G401 (cell line): ENCODE measurements around the gene IGF2. TPM values are rescaled to one million over a fixed set of nuclear protein-coding genes. Genes with fewer than 3 reads are reported as not detected.
"Not testable (repeated sequence)": the region's sequence is repeated elsewhere in the genome, so short reads cannot be mapped to it uniquely, and the experiment has no call there.

Experiments used
- DNase-seq: peaks from one replicate; pipeline ENCODE4 v3.0.0-alpha.2; 2015; ENCODE audit warnings: low spot score
- in situ Hi-C: cut with HindIII; loops from 2 replicates; pipeline ENCODE4 v1.10.0; 2016; ENCODE audit warnings: low sequenced_read_pairs, mixed read lengths
- total RNA-seq: library from RNA; depleted of rRNA; stranded (reverse); fragments of >200 nt; shearing (Covaris generic); gene quantifications from 2 replicates; pipeline ENCODE4 v1.2.3, GENCODE V29; 2014

The IGF2 gene
- total RNA-seq, 1 experiment from 2014 or later = not detected

DNA sequence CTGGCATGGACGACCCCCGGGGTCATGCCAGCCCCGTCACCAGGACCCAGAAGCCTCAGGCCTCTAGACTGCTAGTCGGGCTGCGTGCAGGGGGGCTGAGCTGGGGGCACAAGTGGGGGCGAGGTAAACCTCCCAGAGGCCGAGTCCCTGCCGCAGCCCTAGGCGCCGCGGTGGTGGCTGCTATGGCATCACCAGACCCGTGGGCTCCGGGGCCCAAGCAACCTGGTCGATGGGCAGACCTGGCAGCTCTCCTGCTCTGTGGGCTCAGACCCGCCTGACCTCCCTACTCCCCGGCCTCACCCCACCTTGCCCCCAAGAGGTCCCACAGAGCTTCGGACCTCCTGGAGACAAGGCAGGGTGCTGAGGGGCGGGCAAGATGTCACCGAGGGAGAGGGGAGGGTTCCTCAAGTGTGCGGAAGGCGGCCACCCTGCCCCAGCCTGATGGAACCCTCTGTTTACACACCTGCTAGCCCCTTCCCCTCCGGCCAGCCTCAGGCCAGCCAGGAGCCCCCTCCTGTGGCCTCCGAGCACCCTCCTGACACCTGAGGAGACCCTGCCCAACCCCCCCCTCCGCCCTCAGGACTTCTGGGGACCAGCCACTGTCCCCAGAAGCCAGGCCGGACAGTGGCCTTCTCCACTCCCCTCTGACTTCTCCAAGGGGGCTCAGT lies 9.4 kb downstream of the IGF2 start:
- no peak for DNase-seq
- in situ Hi-C loops = no loop called here

DNA sequence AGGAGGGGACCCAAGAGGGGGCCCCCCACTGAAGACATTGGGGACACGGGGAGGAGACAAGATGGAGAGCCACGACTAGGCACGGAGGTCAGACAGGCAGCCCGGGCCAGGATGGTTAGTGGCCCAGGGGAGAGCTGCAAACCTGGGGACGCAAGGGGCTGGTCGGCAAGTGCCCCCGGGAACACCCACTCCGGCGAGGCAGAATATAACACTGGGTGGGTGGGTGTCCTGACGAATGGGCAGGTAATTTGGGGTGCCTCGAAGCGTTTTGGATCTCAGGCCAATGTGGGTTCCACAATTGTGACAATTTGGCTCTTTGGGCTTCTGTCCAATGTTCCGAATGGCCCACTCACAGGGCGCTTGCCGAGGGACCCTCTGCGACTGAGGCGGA lies 9.9 kb downstream of the IGF2 start:
- in situ Hi-C loops = no loop called here
- no peak for DNase-seq

DNA sequence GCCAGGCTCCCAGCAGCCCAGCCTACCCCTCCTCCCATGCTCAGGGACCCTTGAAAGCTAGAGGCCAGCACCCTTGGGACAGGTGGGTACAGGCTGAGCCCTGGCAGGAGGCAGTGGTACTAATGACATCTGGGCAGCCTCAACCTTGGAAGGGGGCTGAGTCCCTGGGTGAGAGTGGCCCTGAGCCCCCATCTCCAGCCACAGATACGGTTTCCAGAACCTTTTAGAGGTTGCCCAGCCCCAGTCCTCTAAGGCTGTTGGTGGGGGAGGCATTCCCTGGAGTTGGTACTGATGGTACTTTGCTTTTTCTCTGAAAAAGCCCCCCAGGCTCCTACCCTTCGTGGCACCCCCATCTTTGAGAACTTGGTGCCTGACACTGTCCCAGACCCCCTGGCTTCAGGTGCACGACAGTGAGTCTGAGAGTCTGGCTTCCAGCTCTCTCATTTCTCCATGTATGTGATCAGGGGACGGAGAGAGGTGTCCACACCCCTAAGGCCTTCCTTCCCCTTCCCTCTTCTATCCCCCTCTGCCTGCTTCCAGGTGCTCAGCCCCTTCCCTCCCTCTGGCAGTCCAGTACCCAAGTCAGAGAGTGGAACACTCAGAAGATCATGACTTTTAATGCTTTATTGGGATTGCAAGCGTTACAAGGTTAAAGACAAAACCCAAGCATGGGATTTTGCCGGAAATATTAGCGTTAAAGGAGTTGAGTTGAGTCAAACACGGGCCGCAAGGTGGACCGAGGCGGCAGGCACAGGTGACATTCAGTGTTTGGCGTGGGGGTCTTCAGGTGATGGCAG lies 10.5 kb downstream of the IGF2 start:
- DNase-seq = no peak
- in situ Hi-C loops = no loop called here

DNA sequence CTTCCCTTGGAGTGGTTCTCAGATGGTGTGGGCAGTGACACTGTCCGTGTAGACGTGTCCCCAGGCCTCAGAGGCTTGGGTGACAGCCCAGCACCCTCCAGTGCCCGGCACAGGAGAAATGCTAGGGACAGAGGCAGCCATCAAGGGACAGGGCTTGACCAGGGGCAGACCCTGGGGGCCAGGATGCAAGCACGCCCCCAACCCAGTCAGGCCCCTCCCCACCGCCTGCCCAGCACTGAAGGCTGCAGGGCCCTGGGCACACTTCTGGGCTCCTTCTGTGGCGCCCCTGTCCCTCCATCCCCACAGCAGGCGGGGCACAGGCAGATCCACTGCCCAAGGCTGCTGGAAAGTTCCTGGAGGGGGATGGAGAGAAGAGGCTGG lies 11.1 kb downstream of the IGF2 start:
- DNase-seq = no peak
- in situ Hi-C loops = no loop called here

- in situ Hi-C loops = no loop called here
Measured at GRCh38 chr11:2127482-2128129, 11.6 kb downstream of the IGF2 start.

DNA sequence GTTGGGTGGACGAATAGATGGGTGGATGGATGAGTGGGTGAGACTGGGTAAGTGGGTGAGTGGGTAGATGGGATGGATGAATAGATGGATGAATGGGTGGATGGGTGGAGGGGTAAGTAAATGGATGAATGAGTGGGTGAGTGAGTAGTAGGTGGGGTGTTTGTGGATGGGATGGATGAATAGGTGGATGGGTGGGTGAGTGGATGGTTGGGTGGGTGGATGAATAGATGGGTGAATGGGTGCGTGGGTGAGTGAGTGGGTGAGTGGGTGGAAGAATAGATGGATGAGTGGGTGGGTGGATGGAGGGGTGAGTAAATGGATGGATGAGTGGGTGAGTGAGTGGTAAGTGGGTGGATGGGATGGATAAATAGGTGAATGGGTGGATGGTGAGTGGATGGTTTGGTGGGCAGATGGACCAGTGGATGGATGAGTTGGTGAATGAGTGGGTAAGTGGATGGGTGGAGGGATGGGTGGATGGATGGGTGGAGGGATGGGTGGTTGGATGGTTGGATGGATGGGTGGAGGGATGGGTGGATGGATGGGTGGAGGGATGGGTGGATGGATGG lies 12.6 kb downstream of the IGF2 start:
- in situ Hi-C loops = no loop called here
- no peak for DNase-seq

More at GRCh38 chr11:2127482-2128129, 11.6 kb downstream of the IGF2 start:
- no peak for DNase-seq

- DNase-seq, in situ Hi-C loops: not testable (repeated sequence)
Measured at GRCh38 chr11:2124736-2125484, 14.3 kb downstream of the IGF2 start.

DNA sequence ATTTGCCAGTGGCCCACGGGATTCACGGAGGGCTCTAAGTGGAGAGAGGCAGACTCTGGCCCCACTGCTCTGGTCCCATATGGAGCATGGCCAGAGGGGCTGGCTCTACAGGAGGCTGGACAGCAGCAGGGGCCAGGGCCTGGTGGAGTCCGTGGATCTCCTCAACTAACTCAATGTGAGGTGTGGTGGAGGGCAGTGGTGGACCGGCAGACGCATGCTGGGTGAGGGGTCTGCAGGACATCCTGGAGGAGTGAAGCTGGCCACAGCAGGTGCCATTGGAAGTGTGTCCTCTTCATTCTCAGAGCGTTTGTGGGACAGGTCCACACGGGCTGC lies 15.6 kb downstream of the IGF2 start:
- DNase-seq = no peak
- in situ Hi-C loops = no loop called here

GRCh38 chr11:2122907-2123627 lies 16.1 kb downstream of the IGF2 start:
- DNase-seq = no peak
- in situ Hi-C loops = no loop called here

DNA sequence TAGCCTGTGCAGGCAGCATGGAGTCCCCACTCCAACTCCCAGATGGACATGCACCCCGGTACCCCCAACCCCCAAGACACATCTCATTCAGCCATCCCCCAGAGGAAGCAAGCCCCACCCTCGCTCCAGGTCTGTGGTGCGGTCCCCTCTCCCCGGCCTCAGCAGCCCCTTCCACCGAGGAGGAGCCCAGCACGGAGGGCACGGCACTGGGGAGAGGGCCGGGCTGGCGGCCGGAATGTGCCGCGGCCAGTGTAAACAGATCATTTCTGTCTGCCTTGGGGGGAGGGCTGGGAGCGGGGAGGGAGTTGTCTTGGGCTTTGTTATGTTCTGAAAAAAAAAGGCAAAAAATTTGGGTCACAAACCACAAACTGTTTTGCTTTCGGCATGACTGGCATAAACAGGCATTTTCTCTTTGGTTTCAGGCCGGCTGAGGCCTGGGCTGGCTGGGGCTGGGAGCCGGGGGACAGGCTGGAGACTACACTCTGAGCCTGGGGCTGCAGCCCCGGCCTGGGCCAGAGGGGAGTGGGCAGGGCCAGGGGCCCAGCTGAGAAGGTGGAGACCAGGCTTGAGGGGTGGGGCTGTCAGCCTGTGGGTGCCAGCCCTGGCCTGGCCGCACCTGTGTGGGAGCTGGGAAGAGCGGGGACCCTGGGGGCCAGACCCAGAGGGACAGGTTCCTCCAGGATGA lies 16.8 kb downstream of the IGF2 start:
- no peak for DNase-seq
- in situ Hi-C loops = no loop called here

DNA sequence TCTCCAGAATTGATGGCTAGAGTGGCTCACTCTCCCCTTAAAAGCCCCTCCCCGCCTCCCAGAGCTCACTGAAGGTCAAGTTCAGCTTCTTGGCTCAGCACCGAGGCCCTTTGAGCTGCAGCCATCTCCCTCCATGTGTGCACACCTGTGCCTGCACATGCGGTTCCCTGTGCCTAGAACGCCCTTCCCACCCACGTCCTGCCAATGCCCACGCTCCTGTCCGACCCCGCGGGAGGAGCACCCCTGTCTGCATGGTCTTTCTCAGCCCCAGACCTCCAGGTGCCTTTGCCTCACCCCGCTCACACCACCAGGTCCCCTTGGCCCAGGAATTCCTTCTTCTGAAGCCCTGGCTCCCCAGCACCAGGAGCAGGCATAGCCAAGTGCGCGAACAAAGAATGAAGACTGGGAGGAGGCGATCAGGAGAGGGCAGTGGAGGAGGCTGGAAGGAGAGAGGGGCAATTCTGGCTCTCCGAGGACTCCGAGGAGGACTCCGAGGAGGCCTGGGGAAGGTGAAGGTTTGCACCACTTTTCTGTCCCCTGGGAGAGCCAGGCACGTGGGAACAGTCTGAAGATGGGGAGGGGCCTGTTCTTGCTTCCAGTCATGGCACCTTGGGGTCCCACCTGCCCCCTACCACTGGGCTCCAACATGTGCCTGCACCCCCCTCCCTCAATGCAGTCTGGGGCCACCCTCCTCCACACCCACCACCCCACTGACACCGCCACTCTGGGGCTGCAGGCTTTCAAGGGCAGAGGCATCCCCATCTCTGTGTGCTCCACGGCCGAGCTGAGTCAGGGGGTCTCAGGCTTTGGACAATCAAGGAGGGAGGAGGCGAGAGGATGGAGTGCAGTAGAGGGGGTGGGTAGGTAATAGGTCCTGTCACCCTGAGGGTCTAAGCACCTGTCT lies 17.7 kb downstream of the IGF2 start:
- DNase-seq = no peak
- in situ Hi-C loops = no loop called here

- no peak for DNase-seq
- in situ Hi-C loops = no loop called here
Measured at GRCh38 chr11:2120359-2121100, 18.7 kb downstream of the IGF2 start.

DNA sequence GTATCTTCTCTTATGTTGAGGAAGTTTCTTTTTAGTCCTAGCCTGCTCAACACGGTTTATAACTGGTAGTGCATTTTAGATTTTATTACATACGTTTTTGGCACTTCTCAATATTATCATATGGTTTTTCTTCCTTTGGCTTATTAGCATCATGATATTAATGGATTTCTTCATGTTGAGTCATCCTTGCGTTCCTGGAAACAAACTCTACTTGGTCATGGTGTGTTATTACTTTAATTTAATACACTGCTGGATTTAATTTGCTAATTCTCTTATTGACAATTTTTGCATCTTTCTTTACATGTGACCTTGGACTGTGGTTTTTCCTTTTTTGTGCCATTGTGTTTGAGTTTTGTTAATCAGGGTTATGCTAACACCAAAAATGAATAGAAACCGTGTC lies 20.5 kb downstream of the IGF2 start:
- no peak for DNase-seq
- in situ Hi-C loops = no loop called here

GRCh38 chr11:2116680-2117079 lies 22.5 kb downstream of the IGF2 start:
- DNase-seq = no peak
- in situ Hi-C loops = no loop called here

DNA sequence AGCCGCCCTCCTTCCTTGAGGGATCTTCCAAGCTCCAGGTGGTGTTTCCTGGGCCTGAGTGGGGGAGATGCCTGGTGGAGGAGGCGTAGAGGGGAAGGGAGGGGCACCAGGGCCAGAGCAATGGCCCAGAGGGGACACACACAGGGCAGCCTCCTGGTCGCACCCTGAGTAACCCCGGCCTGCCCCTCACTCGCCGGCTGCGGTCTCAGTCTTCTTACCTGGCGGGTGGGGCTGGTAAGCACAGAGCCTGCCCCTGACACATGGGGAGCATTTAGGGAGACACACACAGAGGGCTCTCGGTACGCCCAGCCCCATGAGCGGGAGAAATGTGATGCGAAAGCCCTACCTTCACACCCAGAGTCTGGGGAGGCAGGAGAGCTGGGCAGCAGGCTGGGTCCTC lies 23.9 kb downstream of the IGF2 start:
- in situ Hi-C loops = no loop called here
- DNase-seq = no peak

DNA sequence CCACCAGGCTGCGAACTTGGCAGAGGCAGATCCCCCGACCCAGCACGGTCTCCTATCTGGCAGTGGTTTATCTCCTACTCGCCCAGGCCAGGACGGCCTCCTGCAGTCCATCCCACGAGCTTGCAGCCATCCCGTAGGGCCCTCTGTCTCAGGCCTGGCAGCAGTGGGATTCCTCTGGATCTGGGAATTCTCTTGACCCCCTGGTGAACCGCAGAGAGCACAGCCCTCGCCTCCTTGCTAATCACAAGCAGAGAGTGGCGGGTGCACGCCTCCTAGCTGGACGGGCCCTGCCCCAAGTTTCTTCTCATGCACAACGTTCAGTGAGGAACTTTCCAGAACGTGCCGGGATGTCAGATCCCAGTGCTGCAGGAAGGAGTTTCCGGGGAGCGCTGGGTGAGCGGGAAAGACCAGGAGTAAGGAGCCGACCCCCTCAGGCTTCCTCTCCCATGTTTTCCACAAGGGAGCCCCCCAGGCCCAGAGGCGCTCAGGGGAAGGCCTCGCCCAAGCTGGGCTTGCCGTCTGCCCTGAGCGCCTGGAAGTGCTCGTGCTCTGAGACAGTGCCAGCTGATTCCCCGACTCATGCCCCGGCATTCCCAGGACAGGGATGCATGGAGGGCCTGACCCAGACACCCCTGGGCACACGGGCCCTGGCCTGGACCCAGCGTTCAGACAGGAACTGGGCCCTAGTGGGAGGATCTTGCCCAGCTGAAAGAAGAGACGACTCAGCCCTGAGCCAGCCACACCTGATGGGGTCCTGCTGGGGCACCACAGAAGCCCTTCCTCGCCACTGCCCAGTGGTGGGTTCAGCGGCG lies 24.6 kb downstream of the IGF2 start:
- in situ Hi-C loops = no loop called here
- no peak for DNase-seq
